IPS-18c (cell line): ENCODE data around the gene EREG.

Source experiments
- H3K4me3 ChIP-seq: 2 replicates; pipeline ENCODE4 v1.7.0; 2013; ENCODE audit warnings: low read depth, mild to moderate bottlenecking, low read length, moderate library complexity; ENCODE audit not compliant: insufficient read depth
- H3K9me3 ChIP-seq: one replicate; pipeline ENCODE4 v1.6.1; 2013; ENCODE audit warnings: mild to moderate bottlenecking, low read length, moderate library complexity; ENCODE audit not compliant: control insufficient read depth, insufficient read depth

Gene EREG

GRCh38 chr4:74402692-74403456 is 37.9 kb downstream of the EREG start:
- Histone ChIP-seq H3K4me3 (no peak overlapping the region), H3K9me3 (no peaks in the 10 kb centered on the region)

GRCh38 chr4:74407891-74408290 is 42.9 kb downstream of the EREG start:
- Histone ChIP-seq H3K4me3 (no peak overlapping the region), H3K9me3 (no peaks in the 10 kb centered on the region)

GRCh38 chr4:74408639-74409038 is 43.7 kb downstream of the EREG start:
- Histone ChIP-seq H3K9me3 (no peaks in the 10 kb centered on the region), H3K4me3 (no peak overlapping the region)

GRCh38 chr4:74410272-74410671 is 45.3 kb downstream of the EREG start:
- H3K4me3 ChIP-seq, result no peak overlapping the region
- no peaks in the 10 kb centered on the region for H3K9me3 ChIP-seq

GRCh38 chr4:74412225-74412624 is 47.3 kb downstream of the EREG start:
- Histone ChIP-seq H3K4me3 (no peak overlapping the region), H3K9me3 (no peaks in the 10 kb centered on the region)

GRCh38 chr4:74413265-74413664 is 48.3 kb downstream of the EREG start:
- no peaks in the 10 kb centered on the region for H3K9me3 ChIP-seq

GRCh38 chr4:74414149-74414809 is 49.3 kb downstream of the EREG start:
- Histone ChIP-seq H3K4me3 (no peak overlapping the region), H3K9me3 (no peaks in the 10 kb centered on the region)

More at GRCh38 chr4:74413265-74413664, 48.3 kb downstream of the EREG start:
- no peak overlapping the region for H3K4me3 ChIP-seq

GRCh38 chr4:74415602-74416300 is 50.8 kb downstream of the EREG start:
- H3K4me3 ChIP-seq, result no peak overlapping the region
- no peaks in the 10 kb centered on the region for H3K9me3 ChIP-seq

- Histone ChIP-seq H3K4me3 (no peak overlapping the region), H3K9me3 (no peaks in the 10 kb centered on the region)
Measured at GRCh38 chr4:74418063-74418670, 53.2 kb downstream of the EREG start.

- Histone ChIP-seq H3K9me3 (no peaks in the 10 kb centered on the region), H3K4me3 (no peak overlapping the region)
Measured at GRCh38 chr4:74420863-74421262, 55.9 kb downstream of the EREG start.

- Histone ChIP-seq H3K4me3 (no peak overlapping the region), H3K9me3 (no peaks in the 10 kb centered on the region)
Measured at GRCh38 chr4:74423104-74423503, 58.2 kb downstream of the EREG start.

GRCh38 chr4:74424111-74424510 is 59.2 kb downstream of the EREG start:
- H3K4me3 ChIP-seq, result no peak overlapping the region

GRCh38 chr4:74426101-74426500 is 61.2 kb downstream of the EREG start:
- no peak overlapping the region for H3K4me3 ChIP-seq
- no peaks in the 10 kb centered on the region for H3K9me3 ChIP-seq

More at GRCh38 chr4:74424111-74424510, 59.2 kb downstream of the EREG start:
- no peaks in the 10 kb centered on the region for H3K9me3 ChIP-seq

- Histone ChIP-seq H3K4me3 (no peak overlapping the region), H3K9me3 (no peaks in the 10 kb centered on the region)
Measured at GRCh38 chr4:74428276-74428675, 63.3 kb downstream of the EREG start.

GRCh38 chr4:74431113-74431826 is 66.3 kb downstream of the EREG start:
- Histone ChIP-seq H3K9me3 (no peaks in the 10 kb centered on the region), H3K4me3 (no peak overlapping the region)

- H3K4me3 ChIP-seq, result no peak overlapping the region
- no peaks in the 10 kb centered on the region for H3K9me3 ChIP-seq
Measured at GRCh38 chr4:74433043-74433442, 68.1 kb downstream of the EREG start.

GRCh38 chr4:74433541-74434172 is 68.7 kb downstream of the EREG start:
- Histone ChIP-seq H3K9me3 (no peaks in the 10 kb centered on the region), H3K4me3 (no peak overlapping the region)
